Endothelial cell of umbilical vein (primary cell): ENCODE measurements around the gene RRP1B. TPM values are rescaled to one million over a fixed set of nuclear protein-coding genes. Genes with fewer than 3 reads are reported as not detected.

Source experiments
- BruUV-seq: library from RNA; stranded (reverse); fragments of 400-500 nt; replicated peaks from 2 replicates; lab custom pipeline; 2021; lab: Mats Ljungman, UMichigan
- CTCF ChIA-PET: fragments of 300-600, 350-600 bp; sonication (Branson Sonifier 250); formaldehyde crosslinking; loops from one replicate; lab custom pipeline; 2021; ENCODE audit warnings: antibody characterized with exemption, inconsistent platforms; lab: Charles Lee
- POLR2A ChIA-PET: fragments of 300-600, 350-600 bp; sonication (Branson Sonifier 250); formaldehyde crosslinking; loops from one replicate; lab custom pipeline; 2021; ENCODE audit warnings: antibody characterized with exemption, inconsistent platforms; lab: Charles Lee
- DNase-seq: peaks from one replicate; pipeline ENCODE4 v3.0.0-alpha.2; 2011; ENCODE audit warnings: low read depth, low spot score
- FAIRE-seq: peaks from 2 replicates; lab custom pipeline; 2011; peaks lifted over from hg19 to GRCh38; lab: Jason Lieb, UNC
- H2AFZ ChIP-seq: 2 replicates; pipeline ENCODE4 v1.6.0; 2012; ENCODE audit warnings: low read depth, low read length, control low read depth, inconsistent platforms
- H3K27ac ChIP-seq: 2 replicates; pipeline ENCODE4 v1.5.1; 2011; ENCODE audit warnings: low read depth, mild to moderate bottlenecking, control low read depth, low read length, moderate library complexity; ENCODE audit not compliant: insufficient read depth
- H3K27me3 ChIP-seq, 2 experiments: 2 replicates each; pipeline versions ENCODE4 v1.6.0 to v1.6.1; 2011; ENCODE audit warnings: low read length in 2 of 2, mixed read lengths in 1 of 2; ENCODE audit not compliant: control insufficient read depth in 2 of 2, insufficient read depth in 2 of 2
- H3K36me3 ChIP-seq, 2 experiments: 2 replicates in 1 of 2; 3 replicates in 1 of 2; pipeline ENCODE4 v1.5.1; 2011; ENCODE audit warnings: low read length in 2 of 2, mild to moderate bottlenecking in 1 of 2, moderate library complexity in 1 of 2; ENCODE audit not compliant: control insufficient read depth in 2 of 2, insufficient read depth in 2 of 2; ENCODE audit errors: extremely low read depth in 1 of 2
- H3K4me1 ChIP-seq: 3 replicates; pipeline ENCODE4 v1.5.1; 2011; ENCODE audit warnings: mild to moderate bottlenecking, low read length; ENCODE audit not compliant: control insufficient read depth, insufficient read depth; ENCODE audit errors: extremely low read depth
- H3K4me2 ChIP-seq: 2 replicates; pipeline ENCODE4 v1.6.1; 2011; ENCODE audit warnings: low read length, control low read depth, mixed read lengths; ENCODE audit not compliant: insufficient read depth
- H3K4me3 ChIP-seq, 3 experiments: fragments of 200-600 bp in 1 of 3; sonication (generic), shearing (Covaris generic) in 1 of 3; replicated peaks in 1 of 3; 2 replicates each; pipeline ENCODE4 v1.5.1; 2011 to 2016; ENCODE audit warnings: control low read depth in 3 of 3, low read length in 3 of 3, mild to moderate bottlenecking in 2 of 3, inconsistent platforms in 1 of 3, low read depth in 1 of 3, moderate library complexity in 1 of 3; ENCODE audit not compliant: insufficient read depth in 1 of 3
- H3K79me2 ChIP-seq: 2 replicates; pipeline ENCODE4 v1.6.0; 2012; ENCODE audit warnings: low read length, inconsistent platforms; ENCODE audit not compliant: control insufficient read depth, insufficient read depth
- H3K9ac ChIP-seq: replicated peaks from 2 replicates; pipeline ENCODE3; 2011; ENCODE audit warnings: low read length, control low read depth; ENCODE audit not compliant: insufficient read depth; ENCODE audit errors: extremely low read depth
- H3K9me1 ChIP-seq: replicated peaks from 3 replicates; pipeline ENCODE4 v1.6.0; 2011; ENCODE audit warnings: mild to moderate bottlenecking, low read length; ENCODE audit not compliant: control insufficient read depth, insufficient read depth; ENCODE audit errors: extremely low read depth
- H3K9me3 ChIP-seq: replicated peaks from 2 replicates; pipeline ENCODE4 v1.5.1; 2012; ENCODE audit warnings: low read length, inconsistent platforms; ENCODE audit not compliant: control insufficient read depth, insufficient read depth
- H4K20me1 ChIP-seq: replicated peaks from 2 replicates; pipeline ENCODE3; 2011; ENCODE audit warnings: mild to moderate bottlenecking, low read length; ENCODE audit not compliant: control insufficient read depth, insufficient read depth; ENCODE audit errors: extremely low read depth
- EZH2 ChIP-seq: IDR thresholded peaks from 2 replicates; pipeline ENCODE4 v1.6.1; 2012; ENCODE audit warnings: borderline replicate concordance, low read depth, mild to moderate bottlenecking, moderate library complexity, low read length, inconsistent platforms; ENCODE audit not compliant: severe bottlenecking
- FOS ChIP-seq: IDR thresholded peaks from 2 replicates; pipeline ENCODE4 v1.6.1; 2011; ENCODE audit warnings: mild to moderate bottlenecking, low read length, moderate library complexity, borderline replicate concordance; ENCODE audit not compliant: insufficient read depth
- GATA2 ChIP-seq: IDR thresholded peaks from 2 replicates; pipeline ENCODE4 v1.7.0; 2011; ENCODE audit warnings: low read depth, mild to moderate bottlenecking, moderate library complexity, mixed read lengths, low read length; ENCODE audit not compliant: insufficient read length, insufficient read depth
- JUN ChIP-seq: IDR thresholded peaks from 2 replicates; pipeline ENCODE4 v1.6.1; 2011; ENCODE audit warnings: borderline replicate concordance, low read depth; ENCODE audit not compliant: insufficient read length, insufficient read depth
- MYC ChIP-seq: IDR thresholded peaks from one replicate; pipeline ENCODE4 v1.6.1; 2011; ENCODE audit warnings: mild to moderate bottlenecking, low read depth, low read length
- POLR2A ChIP-seq: IDR thresholded peaks from 2 replicates; pipeline ENCODE4 v1.6.1; 2012; ENCODE audit warnings: low read depth, mild to moderate bottlenecking, control low read depth, low read length
- POLR2AphosphoS5 ChIP-seq: IDR thresholded peaks from 2 replicates; pipeline ENCODE4 v1.6.1; 2012; ENCODE audit warnings: low read depth, mild to moderate bottlenecking, control low read depth, low read length, moderate library complexity; ENCODE audit not compliant: insufficient read depth
- dilution Hi-C: fragments of 300-500 bp; cut with MboI; formaldehyde crosslinking; loops from one replicate; pipeline ENCODE4 v1.15.0; 2019; ENCODE audit warnings: low sequenced_read_pairs; ENCODE audit not compliant: extremely low pct_ligation_motif_present
- intact Hi-C: fragments of 100-400 bp; cut with micrococcal nuclease; formaldehyde crosslinking; loops from one replicate; pipeline ENCODE4 v1.10.0; 2022
- polyA plus RNA-seq, 4 experiments: library from polyadenylated mRNA; depleted of rRNA in 3 of 4; stranded (reverse) in 3 of 4; unstranded in 1 of 4; fragments of >200 nt; gene quantifications; 2 replicates each; pipeline versions ENCODE4 v1.2.1 to v1.2.3, GENCODE V29; 2011 to 2012; ENCODE audit warnings: missing spikeins in 1 of 4
- total RNA-seq: library from RNA; stranded (reverse); gene quantifications from 2 replicates; pipeline ENCODE4 v1.2.3, GENCODE V29; 2021
- TF ChIP-seq, protein P1 (sequence below), 2 donors: IDR thresholded peaks; 1 replicate in 1 of 2; 2 replicates in 1 of 2; pipeline ENCODE4 v1.5.1; 2011; ENCODE audit warnings: low read length in 2 of 2, mild to moderate bottlenecking in 2 of 2, moderate library complexity in 2 of 2, control low read depth in 1 of 2, inconsistent platforms in 1 of 2, low read depth in 1 of 2; ENCODE audit not compliant: insufficient read depth in 1 of 2; ENCODE audit errors: extremely low read depth in 1 of 2
- TF ChIP-seq, protein P2 (sequence below): IDR thresholded peaks from 2 replicates; pipeline ENCODE4 v1.6.1; 2011; ENCODE audit not compliant: insufficient read depth, insufficient read length

RRP1B gene
- total and polyA plus RNA-seq, 2 donors (not counting 3 experiments of a cell fraction or from before 2014, with no cell fraction given), result 13.0 to 39.9 TPM

DNA sequence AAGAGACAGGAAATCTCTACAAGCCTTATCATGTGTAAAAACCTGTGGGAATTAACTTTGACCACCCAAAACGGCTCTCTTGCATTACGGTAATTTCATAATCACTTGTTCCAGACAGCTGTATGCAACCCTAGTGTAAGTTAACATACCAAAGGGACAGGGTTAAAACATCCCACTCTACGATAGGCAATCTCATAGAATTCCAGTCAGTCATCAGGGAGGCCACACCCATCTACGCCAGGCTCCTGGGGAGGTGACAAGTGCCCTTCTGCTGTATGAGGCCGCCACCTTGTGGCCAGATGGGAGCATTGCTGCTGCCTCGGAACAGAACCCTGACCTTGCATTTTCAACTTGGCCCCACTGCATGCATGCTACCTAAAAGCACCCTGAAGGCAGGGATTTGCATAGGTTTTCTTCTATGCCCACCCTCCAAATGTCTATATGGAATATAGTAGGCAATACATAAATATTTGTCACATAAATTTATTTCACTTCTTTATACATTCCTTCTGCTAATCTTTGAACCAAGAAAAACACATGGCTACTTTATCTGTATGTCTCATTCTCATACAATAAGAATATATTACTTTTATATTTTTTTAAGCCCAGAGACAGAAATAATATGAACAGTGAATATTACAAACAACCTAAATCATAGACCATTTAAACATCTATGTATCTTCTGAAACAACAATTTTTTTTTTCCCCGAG lies 12.7 kb upstream of the RRP1B start:
- Histone ChIP-seq H3K9me1 (no peaks in the 10 kb centered on the region), H3K4me1 (peaks cover 14% of the 10 kb centered on the region), H3K9ac (no peak overlapping the region), H3K27me3 (no peaks in the 10 kb centered on the region), H3K9me3 (no peaks in the 10 kb centered on the region), H3K27ac (no peak overlapping the region), H3K36me3 (no peaks in the 10 kb centered on the region), H4K20me1 (no peaks in the 10 kb centered on the region), H3K4me3 (no peak overlapping the region), H2AFZ (no peak overlapping the region), H3K79me2 (no peaks in the 10 kb centered on the region), H3K4me2 (no peak overlapping the region)
- dilution Hi-C loops (no loop called here), intact Hi-C loops (no loop called here)
- no TSS peak for BruUV-seq
- DNase-seq (peak; percentile 89), FAIRE-seq (peak; percentile 99)
- CTCF ChIA-PET, result interaction anchor here (1.2 to 2.6 kb wide), 6 partner anchors 10 to 306 kb away, joined by 3 to 8 read pairs (median 6); no protein-coding TSS in a partner anchor
- TF ChIP-seq JUN (no peak), POLR2A (no peak), EZH2 (no peak), POLR2AphosphoS5 (peak; percentile 25), MYC (peak; percentile 19), FOS (no peak), GATA2 (no peak)
- TF ChIP-seq, protein P1, sequence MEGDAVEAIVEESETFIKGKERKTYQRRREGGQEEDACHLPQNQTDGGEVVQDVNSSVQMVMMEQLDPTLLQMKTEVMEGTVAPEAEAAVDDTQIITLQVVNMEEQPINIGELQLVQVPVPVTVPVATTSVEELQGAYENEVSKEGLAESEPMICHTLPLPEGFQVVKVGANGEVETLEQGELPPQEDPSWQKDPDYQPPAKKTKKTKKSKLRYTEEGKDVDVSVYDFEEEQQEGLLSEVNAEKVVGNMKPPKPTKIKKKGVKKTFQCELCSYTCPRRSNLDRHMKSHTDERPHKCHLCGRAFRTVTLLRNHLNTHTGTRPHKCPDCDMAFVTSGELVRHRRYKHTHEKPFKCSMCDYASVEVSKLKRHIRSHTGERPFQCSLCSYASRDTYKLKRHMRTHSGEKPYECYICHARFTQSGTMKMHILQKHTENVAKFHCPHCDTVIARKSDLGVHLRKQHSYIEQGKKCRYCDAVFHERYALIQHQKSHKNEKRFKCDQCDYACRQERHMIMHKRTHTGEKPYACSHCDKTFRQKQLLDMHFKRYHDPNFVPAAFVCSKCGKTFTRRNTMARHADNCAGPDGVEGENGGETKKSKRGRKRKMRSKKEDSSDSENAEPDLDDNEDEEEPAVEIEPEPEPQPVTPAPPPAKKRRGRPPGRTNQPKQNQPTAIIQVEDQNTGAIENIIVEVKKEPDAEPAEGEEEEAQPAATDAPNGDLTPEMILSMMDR (IDR thresholded peaks at IDR 0.05; ENCODE audit: extremely low read depth in 1 of 2, insufficient read depth in 1 of 2, low read depth in 1 of 2, low read length in 2 of 2), result peak; percentile 97 to 98
- TF ChIP-seq, protein P2, sequence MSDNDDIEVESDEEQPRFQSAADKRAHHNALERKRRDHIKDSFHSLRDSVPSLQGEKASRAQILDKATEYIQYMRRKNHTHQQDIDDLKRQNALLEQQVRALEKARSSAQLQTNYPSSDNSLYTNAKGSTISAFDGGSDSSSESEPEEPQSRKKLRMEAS, result no peak
- POLR2A ChIA-PET, result no interaction called here
